Stimulated activated CD8-positive, alpha-beta memory T cell treated with anti-CD3 and anti-CD28 coated beads, Interleukin-4, amount 100 ng/mL, for 4 hours (primary cell): Measurements from ENCODE around the gene NTNG2.

Source experiments
- DNase-seq, 2 donors: peaks; one replicate each; pipeline ENCODE4 v3.0.0-alpha.2; 2020; ENCODE audit warnings: low read depth in 2 of 2, low spot score in 1 of 2

The NTNG2 gene

DNA sequence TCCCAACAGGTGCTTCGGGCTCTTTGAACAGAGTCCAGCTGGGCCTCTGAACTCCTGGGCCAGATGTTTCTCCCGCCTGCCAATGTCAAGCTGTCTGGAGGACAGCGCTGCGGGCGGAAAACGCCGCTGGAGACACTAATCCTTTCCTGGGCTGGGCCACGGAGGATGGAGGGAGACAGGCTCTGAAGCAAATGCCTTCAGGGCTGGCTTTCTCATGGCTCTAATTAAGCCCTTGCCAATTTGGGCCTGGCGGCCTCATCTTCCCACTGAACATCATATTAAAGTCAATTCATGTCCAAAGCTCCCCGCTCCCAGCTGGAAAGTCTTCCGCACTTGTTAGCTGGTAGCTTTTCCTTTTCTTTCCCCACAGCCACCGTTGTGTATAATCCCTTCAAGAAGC lies 72.7 kb downstream of the NTNG2 start:
- no peak for DNase-seq

DNA sequence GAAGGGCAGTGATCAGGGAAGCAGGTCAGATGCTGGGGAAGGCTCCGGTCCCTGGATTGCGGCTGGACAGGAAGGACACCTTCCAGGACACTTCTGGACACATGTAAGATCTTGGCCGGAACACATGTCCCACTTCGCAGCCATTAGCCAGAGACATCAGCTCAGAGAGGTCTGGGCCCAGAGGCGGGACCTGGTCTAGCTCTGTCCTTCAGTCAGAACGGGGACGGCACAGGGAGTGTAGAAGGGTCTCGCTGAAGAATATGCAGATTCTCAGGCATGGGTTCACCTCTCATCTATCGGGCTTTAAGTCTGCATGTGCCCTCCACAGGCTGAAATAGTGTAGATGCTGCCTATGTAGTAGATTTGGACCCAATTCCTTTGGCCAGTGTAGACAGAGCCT lies 73.3 kb downstream of the NTNG2 start:
- DNase-seq, result no peak

DNA sequence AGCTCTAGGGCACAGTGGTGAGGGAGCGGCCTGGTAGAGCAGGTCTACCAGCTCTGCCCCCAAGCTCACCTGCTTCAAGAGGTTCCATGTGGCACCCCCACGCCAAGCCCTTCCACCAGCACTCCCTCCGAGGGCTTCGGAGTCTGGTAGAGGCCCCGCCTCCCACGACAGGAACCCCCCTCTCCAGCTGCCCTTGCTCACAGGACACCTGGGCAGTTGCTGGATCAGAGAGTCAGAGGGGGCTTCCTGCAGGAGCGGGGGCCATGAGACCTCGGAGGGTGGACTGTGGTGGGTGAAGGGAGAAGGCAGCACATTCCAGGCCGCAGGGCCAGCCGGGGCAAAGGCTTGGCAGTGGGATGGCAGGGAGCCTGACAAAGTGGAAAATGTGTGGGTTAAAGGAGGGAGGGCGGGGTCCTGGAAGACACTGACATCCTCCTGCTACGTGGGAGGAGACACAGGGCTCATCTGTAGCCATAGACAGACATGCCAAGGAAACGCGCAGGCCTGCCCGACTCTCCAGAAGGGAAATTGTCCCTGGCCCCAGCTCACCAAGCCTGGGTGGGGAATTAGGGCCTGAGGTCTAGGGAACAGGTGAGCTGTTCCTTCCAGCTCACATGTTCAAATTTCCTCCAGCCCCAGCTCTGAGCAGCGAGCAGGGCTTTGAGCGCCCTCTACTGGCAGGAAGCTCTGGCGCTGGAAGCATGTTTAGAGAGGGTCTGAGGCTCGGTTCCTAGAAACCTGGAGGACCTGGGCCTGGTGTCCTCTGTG lies 74.2 kb downstream of the NTNG2 start:
- peak; percentile 53 to 78 for DNase-seq

DNA sequence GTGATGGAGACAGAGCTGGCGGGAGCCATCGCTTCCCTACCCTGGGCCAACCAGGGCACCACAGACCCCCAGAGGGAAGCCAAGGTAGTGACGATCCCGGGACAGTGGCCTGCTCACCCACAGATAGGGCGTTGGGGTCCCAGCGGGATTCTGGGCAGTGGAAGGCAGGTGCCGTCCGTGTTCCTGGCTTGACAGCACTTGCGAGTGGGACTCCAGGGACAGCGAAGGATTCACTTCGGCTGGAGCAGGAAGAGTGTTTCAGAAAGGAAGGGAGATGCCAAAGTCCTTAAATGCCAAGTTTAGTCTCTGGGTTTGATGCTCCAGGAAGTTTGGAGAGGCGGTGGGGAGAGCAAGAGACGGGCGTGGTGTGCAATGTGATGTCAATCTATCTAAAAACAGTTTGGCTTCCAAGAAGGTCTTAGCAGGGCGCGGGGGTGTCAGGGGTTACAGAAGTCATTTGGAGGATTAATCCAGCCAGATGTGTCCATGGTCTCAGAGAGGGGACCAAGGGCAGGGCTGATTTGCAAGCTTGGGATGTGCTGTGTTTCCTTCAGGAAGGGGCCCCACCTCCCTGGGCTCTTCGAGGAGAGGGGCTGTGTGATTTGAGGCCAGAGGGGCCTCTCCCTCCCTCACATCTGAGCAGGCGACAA lies 74.9 kb downstream of the NTNG2 start:
- DNase-seq, result no peak

DNA sequence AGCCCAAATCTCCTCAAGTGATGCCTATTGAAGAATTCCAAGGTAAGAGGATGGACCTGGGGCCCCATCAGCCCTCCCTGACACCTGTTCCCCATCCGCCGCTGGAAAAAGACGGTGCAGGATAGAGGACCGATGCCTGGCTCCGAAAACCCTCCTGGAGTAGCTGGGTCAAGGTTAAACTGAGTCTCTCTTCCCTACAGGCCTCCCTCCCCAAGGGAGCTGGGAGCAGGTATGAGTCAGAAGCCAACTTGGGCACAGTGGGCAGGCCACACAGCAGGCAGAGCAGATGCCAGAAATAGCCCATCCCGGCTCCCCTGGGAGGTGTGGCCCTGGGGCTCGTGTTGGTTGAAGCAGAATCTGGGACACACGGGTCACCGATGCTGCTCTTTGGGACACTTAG lies 75.6 kb downstream of the NTNG2 start:
- DNase-seq, result no peak

DNA sequence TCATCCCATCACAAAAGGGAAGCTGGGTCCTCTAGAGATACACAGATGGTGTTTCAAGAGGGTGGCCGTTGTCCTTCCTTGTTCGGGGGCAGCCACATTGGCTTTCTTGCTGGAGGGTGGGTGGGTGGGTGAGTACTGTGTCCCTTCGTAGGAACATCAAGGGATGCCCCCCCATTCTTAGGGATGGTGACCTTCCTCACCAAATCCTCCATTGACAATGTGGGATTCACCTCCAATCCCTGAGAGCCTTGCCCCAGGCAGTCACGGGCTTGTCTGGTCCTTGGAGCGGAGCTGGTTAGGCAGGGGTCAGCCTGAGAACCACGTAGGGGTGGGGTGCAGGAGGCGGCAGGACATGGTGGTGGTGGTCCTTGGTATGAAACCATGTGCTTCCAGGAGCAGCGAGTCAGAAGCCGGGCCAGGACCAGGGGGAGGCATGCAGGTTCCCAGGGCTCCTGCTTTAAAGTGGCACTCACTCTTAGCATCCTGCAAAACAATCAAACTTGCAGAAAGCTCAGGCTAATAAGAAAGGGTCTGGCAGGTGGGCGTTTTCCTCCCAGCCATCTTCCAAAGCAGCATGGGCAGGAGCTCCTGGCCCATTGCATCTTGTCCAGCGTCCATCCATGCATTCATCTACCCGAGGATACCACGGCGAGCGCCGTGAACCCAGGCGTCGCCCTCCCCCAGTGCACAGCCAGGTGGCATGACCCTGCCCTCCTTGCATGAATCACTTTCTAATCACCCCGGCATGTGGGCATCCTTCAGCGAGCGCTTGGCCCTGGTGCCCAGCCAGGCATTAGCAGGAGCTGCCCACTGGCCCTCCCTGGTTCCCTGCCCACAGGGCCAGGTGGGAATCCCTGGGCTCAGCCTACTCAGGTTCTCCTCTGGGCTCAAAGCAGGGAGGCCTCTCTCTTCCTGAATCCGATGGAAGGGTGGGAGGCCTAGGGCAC lies 76.4 kb downstream of the NTNG2 start:
- DNase-seq, result no peak

DNA sequence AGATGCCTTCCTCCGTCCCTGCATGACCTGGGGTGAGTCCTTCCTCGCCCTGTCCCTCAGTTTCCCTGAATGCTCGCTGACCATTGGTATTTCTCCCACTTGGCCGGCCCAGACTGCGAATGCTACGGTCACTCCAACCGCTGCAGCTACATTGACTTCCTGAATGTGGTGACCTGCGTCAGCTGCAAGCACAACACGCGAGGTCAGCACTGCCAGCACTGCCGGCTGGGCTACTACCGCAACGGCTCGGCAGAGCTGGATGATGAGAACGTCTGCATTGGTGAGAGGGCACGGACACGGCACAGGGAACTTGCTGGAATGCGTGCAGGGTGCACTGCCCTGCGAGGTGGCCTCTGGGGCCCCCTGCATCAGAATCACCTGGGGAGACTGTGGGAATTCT lies 77.1 kb downstream of the NTNG2 start:
- DNase-seq, result no peak

DNA sequence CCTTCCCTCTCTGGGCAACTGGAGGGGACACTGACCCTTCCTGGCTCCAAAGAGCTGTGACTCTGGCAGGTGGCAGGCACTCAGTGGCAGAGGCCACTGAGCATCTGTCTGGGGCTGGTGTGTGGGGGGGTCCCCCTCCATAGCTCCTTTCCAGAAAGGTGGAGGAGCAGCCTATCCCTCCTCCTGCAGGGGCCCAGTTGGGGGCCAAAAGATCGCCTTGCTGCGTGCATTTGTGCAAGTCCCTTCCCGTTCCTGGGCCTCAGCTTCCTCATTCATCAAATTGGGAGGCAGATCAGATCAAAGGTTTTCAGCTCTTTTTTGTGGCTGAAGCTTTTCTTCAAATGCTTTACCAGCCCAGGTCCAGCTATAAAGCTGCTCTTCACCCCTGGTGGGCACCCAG lies 77.7 kb downstream of the NTNG2 start:
- DNase-seq, result no peak

DNA sequence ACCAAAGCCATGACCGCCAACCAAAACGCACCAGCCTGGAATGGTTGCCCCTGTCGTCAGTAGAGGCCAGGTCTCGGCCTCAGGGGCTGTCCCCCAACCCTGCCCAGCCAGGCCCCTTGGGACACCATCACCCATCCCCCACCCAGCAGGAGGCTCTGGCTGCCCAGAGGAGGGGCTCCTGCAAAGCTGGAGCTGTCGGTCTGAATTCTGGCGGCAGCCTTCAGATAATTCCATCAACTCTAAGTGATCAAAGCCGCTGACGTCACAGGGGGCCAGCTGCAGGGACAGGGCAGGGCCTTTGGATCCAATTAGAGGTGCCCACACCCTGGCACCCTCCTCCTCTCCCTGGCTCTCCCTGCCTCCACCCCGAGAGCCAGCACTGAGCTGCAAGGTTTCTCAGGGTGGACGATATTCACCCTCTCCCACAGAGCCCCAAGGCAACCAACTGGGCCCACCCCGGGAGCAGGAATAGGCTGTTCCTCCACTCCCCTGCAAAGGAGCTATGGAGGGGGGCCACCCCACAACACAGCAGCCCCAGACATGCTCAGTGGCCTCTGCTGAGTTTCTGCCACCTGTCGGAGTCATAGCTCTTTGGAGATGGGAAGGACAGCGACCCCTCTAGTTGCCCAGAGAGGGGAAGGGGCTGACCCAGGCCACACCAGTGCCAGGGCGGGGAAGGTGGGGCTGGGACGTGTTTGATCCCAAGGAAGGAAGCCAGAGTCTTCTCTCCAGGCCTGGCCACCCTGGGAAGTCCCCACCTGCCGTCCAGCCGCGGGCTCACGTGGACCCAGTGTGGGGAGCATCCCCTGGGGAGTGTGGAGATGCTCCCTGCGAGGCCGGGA lies 78.4 kb downstream of the NTNG2 start:
- DNase-seq, result no peak

DNA sequence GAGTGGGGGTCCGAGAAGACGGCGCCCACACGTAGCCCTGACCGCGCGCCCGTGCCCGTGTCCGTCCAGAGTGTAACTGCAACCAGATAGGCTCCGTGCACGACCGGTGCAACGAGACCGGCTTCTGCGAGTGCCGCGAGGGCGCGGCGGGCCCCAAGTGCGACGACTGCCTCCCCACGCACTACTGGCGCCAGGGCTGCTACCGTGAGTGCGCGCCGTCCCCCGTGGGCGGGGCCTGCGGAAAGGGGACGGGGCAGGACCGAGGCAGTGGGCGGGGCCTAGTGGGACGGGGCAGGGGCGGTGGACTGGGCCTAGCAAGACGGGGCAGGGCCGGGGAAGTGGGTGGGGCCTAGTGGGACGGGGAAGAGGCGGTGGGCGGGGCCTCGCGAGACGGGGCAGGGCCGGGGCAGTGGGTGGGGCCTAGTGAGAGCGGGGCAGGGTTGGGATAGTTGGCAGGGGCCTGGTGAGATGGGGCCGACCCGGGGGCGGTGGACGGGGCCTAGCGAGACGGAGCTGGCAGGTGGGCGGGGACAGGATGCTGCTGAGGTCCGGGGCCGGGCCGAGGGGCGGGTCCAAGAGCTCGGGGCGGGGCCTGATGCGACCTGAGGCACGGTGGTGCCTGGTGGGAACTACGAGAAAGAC lies 79.1 kb downstream of the NTNG2 start:
- peak; percentile 98 to 99 for DNase-seq

DNA sequence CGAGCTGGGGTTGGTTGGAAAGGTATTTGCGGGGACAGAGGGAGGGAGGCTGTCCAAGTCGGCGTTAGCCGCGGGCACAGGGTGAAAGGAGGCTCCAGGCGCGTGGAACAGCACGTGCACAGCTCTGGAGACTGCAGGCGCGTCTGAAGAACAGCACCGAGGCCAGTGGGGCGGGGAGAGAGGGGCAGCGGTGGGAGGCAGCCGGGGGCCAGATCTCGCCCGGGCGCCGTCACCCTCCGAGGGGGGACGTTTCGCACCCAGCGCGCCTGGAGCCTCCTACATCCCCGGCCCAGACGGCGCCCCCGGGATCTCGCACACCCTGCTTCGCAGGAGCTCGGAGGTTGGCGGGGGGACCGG lies 79.6 kb downstream of the NTNG2 start:
- DNase-seq, result no peak

DNA sequence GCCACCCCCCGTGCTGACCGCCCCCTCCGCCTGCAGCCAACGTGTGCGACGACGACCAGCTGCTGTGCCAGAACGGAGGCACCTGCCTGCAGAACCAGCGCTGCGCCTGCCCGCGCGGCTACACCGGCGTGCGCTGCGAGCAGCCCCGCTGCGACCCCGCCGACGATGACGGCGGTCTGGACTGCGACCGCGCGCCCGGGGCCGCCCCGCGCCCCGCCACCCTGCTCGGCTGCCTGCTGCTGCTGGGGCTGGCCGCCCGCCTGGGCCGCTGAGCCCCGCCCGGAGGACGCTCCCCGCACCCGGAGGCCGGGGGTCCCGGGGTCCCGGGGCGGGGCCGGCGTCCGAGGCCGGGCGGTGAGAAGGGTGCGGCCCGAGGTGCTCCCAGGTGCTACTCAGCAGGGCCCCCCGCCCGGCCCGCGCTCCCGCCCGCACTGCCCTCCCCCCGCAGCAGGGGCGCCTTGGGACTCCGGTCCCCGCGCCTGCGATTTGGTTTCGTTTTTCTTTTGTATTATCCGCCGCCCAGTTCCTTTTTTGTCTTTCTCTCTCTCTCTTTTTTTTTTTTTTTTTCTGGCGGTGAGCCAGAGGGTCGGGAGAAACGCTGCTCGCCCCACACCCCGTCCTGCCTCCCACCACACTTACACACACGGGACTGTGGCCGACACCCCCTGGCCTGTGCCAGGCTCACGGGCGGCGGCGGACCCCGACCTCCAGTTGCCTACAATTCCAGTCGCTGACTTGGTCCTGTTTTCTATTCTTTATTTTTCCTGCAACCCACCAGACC lies 80.2 kb downstream of the NTNG2 start:
- DNase-seq, result peak in 1 of 2 donors; percentile 40

DNA sequence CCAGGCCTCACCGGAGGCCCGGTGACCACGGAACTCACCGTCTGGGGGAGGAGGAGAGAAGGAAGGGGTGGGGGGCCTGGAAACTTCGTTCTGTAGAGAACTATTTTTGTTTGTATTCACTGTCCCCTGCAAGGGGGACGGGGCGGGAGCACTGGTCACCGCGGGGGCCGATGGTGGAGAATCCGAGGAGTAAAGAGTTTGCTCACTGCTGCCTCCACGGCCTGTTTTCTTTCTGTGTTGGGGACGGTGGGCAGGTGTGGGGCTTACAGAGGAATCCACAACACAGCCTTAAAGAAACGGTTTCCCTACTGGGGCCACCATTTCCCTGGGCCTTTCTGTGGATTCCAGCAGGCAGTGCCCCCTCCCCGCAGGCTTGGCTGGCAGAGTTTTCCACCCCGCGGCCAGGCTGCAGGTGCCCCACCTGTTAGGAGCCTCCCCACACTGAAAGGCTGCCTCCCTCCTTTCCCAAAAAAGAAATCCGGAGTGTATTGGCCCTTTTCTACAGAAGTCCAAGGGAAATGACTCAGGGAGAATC lies 80.8 kb downstream of the NTNG2 start:
- no peak for DNase-seq

DNA sequence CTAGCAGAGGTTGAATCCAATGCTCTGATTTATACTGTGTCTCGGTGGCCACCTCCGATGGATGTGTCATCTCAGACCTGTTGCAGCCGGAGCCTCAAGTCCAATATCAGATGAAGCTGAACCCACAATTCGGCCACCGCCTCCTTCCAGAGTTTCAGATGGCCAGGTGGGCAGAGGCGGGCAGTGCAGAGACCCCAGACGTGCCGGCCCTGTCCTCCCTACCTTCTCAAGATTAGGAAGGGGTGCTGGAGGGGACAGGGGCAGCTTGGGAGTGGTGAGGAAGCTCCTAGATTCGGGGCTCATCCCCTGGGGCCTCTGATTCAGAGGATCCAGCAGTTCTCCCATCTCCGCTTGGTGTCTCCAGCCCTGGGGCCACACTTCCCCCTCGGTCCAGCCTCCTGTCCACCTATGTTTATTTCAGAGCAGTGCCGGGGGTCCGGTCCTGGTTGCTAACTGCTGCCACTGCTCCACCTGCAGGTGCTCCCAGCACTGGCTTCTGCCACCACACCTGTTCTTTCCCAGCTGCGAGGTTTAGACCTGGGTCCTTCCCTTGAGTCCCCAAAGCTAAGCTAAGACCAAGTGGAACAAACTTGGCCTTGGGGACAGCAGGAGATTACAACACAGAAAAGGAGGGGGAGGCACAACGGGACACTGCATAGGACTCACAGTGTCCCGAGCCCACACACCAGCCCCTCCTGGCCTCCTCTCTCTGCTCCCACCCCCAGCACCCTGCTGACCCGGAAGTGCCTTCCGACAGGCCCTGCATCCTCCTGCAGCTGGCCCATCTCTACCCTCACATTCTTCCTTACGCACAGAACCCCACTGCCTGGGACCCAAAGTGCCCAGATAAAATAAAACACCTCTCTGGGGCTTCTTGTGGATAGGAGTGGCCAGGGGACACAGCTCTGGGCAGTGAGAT lies 81.6 kb downstream of the NTNG2 start:
- DNase-seq, result no peak

DNA sequence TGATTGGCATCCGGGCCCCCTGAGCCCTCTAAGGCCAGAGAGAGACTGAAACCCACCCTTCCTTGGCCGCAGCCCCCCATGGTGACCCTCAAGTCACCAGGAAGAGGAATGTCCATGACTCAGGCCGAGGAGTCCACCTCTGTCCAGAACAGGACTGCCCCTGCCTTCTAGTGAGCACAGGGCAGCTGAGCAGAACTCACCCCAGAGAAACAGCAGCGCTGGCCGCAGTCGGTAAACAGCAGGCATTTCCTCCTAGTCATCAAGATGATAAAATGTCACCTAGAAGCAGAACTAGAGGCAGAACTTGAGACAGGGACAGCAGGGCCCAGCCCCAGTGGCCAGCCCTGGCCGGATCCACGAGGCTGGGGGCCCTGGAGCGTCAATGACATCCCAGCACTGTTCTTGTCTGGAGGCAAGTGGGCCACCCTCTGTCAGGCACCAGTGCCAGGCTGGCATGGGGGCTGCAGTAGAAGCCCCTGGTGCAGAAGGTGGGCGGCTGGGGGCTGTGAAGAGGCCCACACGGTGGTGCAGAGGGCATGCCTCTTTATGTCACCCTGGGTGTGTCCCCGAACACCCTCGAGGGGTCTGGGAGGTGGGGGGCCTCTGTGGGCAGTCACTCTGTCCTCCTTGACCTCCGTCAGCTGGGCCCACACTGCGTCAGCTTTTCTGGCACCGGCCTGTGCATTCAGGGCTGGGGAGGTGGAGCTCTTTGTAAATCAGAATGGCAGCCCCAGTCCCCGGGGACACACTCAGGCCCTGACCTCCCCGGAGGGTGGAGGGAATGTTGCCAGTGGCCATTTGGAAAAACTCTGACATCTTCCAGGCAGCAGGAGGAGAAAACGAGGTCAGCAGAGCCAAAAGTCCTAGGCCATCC lies 83.0 kb downstream of the NTNG2 start:
- DNase-seq, result no peak

DNA sequence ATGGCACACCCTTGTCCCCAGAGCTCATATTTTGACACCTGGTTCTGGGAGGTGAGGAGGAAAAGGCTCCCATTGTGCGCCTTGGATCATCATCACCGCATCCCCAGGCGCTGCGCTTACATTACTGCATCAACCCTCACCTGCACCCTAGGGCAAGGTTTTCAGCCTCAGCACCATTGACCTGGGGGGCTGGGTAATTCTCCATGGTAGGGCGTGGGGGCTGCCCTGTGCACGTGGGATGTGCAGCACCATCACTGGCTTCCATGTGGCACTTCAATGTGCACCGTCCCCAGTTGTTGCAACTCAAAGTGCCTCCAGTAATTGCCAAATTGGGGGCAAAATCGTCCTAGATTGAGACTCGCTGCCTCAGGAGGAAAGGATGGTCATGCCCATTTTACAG lies 83.6 kb downstream of the NTNG2 start:
- DNase-seq, result no peak

DNA sequence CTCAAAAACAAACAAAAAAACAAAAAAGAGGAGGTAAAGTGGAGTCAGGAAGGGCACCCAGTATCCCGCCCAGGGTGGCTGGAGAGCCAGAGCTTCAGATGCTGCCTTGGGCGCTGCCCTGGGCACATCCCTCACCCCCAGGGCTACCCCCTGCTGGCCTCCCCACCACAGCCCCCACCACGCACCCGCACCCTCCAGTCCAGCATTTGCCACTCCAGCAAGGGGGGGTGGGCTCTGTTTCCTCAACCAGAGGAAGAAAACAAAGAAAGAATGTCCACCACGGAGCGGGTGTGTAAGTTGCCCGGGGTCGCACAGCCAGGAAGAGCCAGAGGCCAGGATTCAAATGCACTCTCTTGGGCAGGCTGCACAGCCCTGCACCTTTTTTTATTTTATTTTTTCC lies 86.1 kb downstream of the NTNG2 start:
- no peak for DNase-seq
